Measurements from ENCODE around the gene DFFB.
"Not testable (repeated sequence)": the region's sequence is repeated elsewhere in the genome, so short reads cannot be mapped to it uniquely, and the experiment has no call there.

DFFB gene

GRCh38 chr1:3856923-3857790, at the start of gene DFFB, which contains the start of gene CEP104:
Gene DFFB, plus strand, starts transcription at chr1:3857476. Its CDS starts 128 bp downstream, at chr1:3857604.
Gene CEP104, minus strand, starts transcription at chr1:3857211. Its CDS starts 4,804 bp downstream, at chr1:3852407.
- DNase-seq = peak; percentile 73 to 83

- DNase-seq = no peak
Observed at GRCh38 chr1:3807769-3808168, 49.5 kb upstream of the DFFB start.

- DNase-seq = no peak
Observed at GRCh38 chr1:3809680-3810079, 47.6 kb upstream of the DFFB start.

- not testable (repeated sequence) for DNase-seq
Observed at GRCh38 chr1:3810149-3810761, 47.0 kb upstream of the DFFB start.

- no peak for DNase-seq
Observed at GRCh38 chr1:3811595-3811911, 45.7 kb upstream of the DFFB start.

- DNase-seq = no peak
Observed at GRCh38 chr1:3814065-3814464, 43.2 kb upstream of the DFFB start.

GRCh38 chr1:3814771-3815561, 42.3 kb upstream of the DFFB start:
- no peak for DNase-seq

- no peak for DNase-seq
Observed at GRCh38 chr1:3816331-3817137, 40.7 kb upstream of the DFFB start.

- no peak for DNase-seq
Observed at GRCh38 chr1:3817138-3817740, 40.0 kb upstream of the DFFB start.

GRCh38 chr1:3817821-3818597, 39.3 kb upstream of the DFFB start:
- DNase-seq = no peak

GRCh38 chr1:3819771-3820200, 37.5 kb upstream of the DFFB start:
- no peak for DNase-seq

GRCh38 chr1:3820316-3820715, 37.0 kb upstream of the DFFB start:
- DNase-seq = no peak

GRCh38 chr1:3821004-3821403, 36.3 kb upstream of the DFFB start:
- DNase-seq = no peak

- DNase-seq = no peak
Observed at GRCh38 chr1:3821447-3821846, 35.8 kb upstream of the DFFB start.

- DNase-seq = no peak
Observed at GRCh38 chr1:3821908-3822307, 35.4 kb upstream of the DFFB start.

GRCh38 chr1:3822421-3822820, 34.9 kb upstream of the DFFB start:
- no peak for DNase-seq

GRCh38 chr1:3824650-3825049, 32.6 kb upstream of the DFFB start:
- no peak for DNase-seq

GRCh38 chr1:3825356-3825755, 31.9 kb upstream of the DFFB start:
- no peak for DNase-seq

GRCh38 chr1:3827813-3828307, 29.4 kb upstream of the DFFB start:
- DNase-seq = no peak

- no peak for DNase-seq
Observed at GRCh38 chr1:3828391-3828790, 28.9 kb upstream of the DFFB start.

GRCh38 chr1:3831689-3832088, 25.6 kb upstream of the DFFB start:
- no peak for DNase-seq

Data from bone marrow (tissue), 2 donors.